Skeletal muscle cell (primary cell): ENCODE results near the gene ABLIM3.

Experiments
- DNase-seq: peaks from one replicate; pipeline ENCODE4 v3.0.0-alpha.2; 2010; ENCODE audit warnings: low read depth
- H3K4me3 ChIP-seq: 2 replicates; pipeline ENCODE4 v1.5.1; 2011; ENCODE audit warnings: low read depth, mild to moderate bottlenecking, control low read depth, low read length, moderate library complexity

The ABLIM3 gene

DNA sequence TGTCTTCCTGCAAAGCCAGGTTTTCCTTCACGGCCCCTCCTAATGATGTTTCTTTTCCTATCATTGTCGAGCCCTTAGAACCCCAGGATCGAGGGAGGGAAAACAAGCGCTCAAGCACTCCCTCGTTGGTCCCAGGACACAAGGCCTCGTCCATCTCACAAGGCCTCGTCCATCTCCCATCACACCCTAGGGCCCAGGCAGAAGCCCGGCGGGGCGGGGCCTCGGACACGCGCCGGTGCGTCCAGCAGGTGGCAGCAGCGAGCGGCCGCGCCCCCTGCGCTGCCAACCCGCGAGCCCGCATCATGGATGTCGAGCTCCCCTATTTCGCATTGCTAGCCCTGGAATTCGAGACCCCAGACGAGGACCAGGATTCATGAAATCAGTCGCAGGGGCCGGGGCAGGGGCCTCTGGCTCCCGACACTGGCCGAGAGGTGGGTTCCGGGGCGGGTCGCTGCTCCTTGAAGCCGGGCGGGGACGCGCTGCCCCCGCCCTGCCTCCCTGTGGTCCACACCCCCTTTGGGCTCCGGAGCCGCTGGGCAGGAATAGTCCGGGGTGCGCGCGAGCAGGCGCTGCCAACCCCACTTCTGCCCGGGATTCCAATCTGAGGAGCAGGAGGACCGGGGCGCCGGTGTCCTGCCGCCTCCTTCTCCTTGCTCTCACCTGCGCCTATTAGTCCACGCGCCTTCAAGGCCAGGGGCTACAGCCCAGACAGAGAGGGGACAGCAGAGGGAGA, at the start of gene ABLIM3:
Gene ABLIM3, plus strand, starts transcription at position 270 of the 733 bp plus-strand sequence. CDS start 603 bp downstream, outside the sequence.
- DNase-seq: no peak
- peak within 1 kb of the TSS; percentile 78 for H3K4me3 ChIP-seq

DNA sequence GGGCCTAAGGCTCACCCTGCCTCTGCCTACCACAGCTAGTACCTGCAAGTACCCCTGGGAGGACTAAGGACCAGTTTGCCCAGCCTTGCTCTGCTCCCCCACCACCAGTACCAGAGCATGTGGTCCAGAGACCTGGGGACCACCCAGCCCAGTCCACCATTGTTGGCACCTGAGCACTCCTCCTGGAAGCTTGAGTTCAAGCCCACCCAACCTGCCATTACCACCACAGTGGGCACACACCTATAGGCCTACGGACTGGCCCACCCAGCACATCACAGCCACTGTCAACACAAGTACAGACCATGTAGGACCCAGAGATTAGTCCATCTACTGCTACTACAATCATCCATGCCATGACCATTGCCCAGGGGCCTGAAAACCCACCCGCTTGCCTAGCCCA, 47.7 kb upstream of the ABLIM3 start:
- no peak overlapping the region for H3K4me3 ChIP-seq
- no peak for DNase-seq

DNA sequence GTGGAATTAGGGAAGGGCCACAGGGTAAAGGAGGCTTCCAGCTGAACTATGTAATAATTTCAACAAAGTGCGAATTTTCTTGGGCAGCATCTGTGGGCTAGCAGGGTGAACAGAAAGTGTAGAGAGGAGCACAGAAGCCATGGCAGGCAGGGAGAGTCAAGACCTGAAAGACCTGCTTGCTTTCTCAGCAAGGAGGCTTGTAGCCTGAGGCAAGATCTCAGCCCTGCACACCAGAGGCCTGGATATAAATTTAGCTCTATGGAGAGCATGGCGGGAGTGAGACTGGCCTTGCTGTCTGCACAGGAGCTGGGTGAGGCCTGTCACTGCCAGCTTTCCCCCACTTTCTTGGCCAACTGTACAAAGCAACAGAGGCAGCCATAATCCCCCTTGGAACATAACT, 46.3 kb upstream of the ABLIM3 start:
- H3K4me3 ChIP-seq: no peak overlapping the region
- no peak for DNase-seq

DNA sequence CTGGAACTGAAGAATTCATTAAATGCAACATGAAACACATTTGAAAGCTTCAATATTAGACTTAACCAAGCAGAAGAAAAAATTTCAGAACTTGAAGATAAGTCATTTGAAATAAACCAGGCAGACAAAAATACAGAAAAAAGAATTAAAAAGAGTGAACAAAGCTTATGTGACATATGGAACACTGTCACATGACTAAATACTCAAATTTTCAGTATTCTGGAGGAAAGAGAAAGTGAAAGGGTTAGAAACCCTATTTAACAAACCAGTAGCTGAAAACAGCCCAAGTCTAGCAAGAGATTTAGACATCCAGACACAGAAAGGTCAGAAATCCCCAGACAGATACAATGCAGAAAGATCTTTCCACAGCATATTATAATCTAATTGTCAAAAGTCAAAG, 41.4 kb upstream of the ABLIM3 start:
- DNase-seq: no peak
- no peak overlapping the region for H3K4me3 ChIP-seq

DNA sequence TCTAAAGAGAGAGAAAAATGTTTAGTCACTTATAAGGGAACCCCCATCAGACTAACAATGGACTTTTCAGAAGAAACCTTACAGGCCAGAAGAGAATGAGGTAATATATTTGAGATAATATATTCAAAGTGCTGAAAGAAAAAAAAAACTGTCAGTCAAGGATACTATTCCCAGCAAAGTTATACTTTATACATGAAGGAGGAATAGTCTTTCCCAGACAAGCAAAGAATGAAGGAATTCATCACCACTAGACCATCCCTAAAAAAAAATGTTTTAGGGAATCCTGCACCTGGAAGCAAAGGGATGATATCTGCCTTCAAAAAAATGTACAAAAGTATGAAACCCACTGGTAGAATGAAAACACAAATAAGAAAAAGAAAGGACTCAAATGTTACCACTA, 41.0 kb upstream of the ABLIM3 start:
- H3K4me3 ChIP-seq: no peak overlapping the region
- DNase-seq: no peak

DNA sequence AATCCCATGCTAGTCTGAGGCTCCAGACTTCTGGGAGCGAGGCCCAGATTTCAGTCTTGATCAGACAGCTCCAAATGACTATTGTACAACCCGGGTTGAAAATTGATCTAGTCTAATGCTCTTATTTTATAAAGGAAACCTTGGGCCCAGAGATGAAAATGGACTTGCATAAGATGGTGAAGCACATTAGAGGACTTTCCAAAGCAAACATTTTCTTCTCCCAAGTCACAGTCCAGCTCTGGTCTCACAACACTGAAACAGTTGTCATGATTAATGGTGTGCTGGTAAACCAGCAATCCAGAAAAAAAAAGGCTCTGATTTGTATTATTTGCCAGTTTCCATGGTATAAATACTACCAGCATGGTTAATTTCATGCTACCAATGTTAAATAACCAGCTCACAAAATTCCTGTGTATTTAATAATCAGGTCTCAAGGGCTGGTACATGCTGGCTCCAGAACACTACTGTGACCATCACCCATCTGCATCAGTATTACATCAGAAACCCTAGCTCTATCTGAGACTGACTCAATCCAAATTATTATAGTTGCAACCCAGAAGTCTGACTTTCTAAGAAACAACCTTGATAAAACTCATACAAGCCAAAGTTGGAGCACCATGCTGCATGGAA, 32.5 kb upstream of the ABLIM3 start:
- DNase-seq: no peak
- H3K4me3 ChIP-seq: no peak overlapping the region

DNA sequence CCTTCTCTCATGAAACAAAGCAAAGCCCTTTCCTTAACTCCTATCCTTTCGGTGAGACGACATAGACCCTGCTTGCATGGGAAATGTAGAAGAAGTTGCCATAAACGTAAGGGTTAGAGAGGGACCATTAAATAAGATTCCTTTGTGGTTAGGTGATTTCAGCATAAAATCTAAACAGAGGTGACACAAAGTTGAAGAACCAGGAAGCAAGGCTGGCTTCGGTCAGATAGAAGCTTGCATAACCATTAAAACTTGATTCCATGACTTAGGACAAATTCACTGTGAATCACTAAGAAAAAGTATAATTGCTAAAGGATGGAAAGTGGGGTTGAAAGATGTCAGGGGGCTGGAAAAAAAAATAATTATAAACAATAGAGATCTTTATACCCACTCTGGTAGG, 30.9 kb upstream of the ABLIM3 start:
- no peak overlapping the region for H3K4me3 ChIP-seq
- DNase-seq: no peak

DNA sequence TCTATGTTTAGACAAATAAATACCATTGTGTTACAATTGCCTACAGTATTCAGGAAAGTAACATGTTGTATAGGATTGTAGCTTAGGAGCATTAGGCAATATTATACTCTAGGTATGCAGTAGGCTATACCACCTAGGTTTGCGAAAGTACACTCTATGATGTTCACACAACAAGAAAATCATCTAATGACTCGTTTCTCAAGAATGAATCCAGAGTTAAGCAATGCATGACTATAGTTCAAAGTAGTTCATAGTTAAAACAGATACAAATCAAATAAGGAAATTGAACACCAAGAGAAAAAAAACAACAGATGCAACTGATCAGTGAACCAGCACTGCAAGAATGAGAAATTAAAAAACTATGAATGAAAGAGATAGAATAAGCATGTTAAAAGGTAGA, 27.6 kb upstream of the ABLIM3 start:
- no peak overlapping the region for H3K4me3 ChIP-seq
- peak; percentile 72 for DNase-seq

DNA sequence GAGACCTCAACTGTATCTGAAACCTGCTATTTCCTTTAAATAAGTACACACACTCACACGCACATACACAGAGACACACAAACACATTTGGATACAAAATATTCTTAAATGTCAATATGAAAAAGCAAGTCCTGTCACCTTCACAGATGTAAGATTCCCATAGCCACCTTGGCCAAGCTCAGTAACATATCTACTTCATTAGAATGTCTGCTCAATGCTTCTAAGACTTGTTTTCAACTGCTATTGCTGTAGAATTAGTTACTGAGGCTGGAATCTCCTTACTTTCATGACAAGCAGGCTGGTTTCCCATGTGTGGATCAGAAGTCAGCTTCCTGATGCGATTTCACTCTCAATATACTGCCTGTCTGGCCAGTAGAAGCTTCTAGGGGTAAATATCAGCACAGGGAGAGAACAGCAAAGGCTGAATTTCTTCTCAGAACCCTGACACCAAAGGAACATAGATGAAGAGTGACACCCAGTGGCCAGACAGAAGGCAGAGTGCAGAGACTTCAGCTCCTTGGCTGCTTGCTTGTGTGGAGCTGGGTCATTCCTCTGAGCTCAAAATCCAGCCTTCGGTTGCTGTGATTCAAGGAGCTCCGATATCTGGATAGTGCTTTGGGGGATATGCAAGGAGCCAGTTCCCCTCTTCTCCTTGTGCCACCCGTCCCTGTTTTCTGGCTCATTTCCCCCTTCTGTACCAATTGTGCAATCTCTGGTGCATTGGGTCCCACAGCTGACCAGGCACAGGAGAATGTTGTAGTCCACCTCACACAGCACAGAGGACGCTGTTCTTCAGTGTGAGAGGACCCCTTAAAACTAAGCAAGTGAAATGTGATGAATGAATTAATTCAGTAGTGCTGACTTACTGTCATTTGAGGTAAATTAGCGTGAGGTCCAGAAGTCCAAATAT, 26.6 kb upstream of the ABLIM3 start:
- peak; percentile 55 for DNase-seq
- no peak overlapping the region for H3K4me3 ChIP-seq

DNA sequence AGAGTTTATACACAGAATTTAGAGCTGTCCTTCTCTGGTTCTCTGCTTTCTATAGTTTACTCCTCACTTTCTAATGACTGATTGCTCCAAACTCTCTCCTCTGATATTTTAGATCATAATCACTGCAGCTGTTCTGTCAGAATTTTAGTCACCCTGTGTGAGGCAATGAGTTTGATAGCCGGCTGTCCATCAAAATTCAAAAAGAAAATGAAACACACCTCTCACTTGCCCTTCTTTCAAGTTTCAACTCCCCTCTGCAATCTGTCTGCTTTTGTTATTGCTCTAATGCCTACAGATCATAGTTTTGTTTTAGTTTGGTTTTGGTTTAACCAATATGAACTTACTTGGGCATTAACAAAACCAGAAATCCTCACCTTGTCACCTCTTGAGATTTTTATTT, 23.3 kb upstream of the ABLIM3 start:
- no peak for DNase-seq

DNA sequence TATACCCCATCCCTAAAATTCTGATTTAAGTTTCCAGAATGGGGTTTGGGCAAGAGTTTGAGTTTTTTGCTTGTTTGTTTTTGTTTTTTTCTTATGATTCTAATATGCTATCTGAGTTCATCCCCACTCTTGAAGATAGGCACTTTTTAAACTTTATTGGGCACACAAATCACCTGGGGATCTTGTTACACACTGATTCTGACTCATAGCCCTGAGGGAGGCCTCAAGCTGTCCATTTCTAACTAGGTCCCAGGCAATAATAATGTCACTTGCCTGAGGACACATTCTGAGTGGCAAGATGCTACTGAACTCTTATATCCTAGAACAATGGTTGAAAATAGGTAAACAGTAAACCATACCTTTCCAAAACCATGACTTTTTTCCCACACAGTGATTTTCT, 22.8 kb upstream of the ABLIM3 start:
- no peak for DNase-seq
- H3K4me3 ChIP-seq: no peak overlapping the region

More for the DNA sequence above, 23.3 kb upstream of the ABLIM3 start:
- H3K4me3 ChIP-seq: no peak overlapping the region

DNA sequence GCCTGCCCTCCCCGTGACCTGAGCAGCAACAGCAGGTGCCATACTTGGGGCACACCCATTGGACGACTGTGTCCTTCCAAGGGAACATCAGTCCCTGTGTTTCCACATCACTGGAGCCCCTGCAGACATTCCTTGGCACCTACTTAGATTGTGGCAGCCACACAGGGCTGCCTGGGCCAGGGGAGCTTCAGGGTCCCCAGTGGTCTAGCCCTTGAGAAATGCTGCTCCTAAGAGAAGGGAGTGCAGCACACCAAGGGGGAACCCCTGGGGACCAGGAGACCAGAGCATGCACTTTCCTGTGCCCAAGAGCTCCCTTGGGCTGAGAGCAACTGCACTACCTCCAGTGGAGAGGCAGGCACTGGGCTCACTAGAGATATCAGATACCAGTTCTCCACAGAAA, 20.1 kb upstream of the ABLIM3 start:
- no peak overlapping the region for H3K4me3 ChIP-seq
- DNase-seq: no peak

DNA sequence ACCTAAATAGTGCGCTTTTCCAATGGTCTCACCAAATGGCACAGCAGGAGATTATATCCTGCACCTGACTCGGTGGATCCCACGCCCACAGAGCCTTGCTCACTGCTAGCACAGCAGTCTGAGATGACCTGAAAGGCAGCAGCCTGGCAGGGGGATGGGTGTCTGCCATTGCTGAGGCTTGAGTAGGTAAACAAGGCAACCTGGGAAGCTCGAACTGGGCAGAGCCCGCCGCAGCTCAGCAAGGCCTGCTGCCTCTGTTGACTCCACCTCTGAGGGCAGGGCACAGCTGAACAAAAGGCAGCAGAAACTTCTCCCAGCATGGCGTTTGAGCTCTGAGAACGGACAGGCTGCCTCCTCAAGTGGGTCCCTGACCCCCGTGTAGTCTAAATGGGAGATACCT, 18.1 kb upstream of the ABLIM3 start:
- no peak overlapping the region for H3K4me3 ChIP-seq
- DNase-seq: no peak

DNA sequence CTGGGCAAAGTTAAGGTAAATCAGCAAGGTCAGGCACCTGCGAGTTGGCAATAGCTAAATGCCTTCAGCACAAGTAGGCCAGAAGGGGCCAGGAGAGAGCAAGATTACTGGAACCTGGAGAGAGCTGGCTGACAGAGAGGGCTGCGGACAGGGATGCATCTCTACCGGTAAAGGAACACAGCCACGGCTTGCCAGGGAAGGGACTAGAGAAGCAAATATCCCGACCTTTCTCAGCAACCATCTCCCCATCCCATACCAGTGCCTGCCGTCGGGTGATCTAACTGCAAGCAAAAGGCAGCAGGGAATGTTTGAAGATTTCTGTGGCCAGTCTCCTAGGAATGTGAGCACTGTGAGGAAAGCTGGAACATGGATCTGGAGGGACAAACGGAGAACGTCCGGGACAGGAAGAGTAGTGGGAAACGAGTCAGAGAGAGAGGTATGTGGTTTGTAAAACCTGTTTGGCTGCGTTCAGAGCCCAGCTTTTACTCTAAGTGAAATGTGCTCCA, 15.9 kb upstream of the ABLIM3 start:
- no peak for DNase-seq
- no peak overlapping the region for H3K4me3 ChIP-seq

DNA sequence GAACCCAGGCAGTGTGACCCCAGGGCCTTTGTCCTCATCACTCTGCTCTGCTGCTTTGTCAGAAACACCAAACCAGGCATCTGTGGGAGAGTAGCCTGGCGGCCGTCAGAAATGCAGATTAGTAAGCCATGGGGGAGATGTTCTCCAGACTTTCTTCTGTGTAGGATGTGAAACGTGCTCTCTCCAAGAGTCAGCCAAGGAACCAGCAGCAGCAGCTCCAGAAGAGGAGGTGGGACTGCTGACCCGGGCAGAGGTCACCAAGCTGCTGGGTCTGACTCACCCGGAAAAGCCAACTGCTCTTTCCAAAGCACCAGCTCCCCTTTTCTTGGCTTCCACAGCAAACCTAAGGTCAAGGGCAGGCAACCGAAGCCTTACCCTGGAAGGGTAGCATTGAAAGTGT, 14.4 kb upstream of the ABLIM3 start:
- no peak overlapping the region for H3K4me3 ChIP-seq
- no peak for DNase-seq

DNA sequence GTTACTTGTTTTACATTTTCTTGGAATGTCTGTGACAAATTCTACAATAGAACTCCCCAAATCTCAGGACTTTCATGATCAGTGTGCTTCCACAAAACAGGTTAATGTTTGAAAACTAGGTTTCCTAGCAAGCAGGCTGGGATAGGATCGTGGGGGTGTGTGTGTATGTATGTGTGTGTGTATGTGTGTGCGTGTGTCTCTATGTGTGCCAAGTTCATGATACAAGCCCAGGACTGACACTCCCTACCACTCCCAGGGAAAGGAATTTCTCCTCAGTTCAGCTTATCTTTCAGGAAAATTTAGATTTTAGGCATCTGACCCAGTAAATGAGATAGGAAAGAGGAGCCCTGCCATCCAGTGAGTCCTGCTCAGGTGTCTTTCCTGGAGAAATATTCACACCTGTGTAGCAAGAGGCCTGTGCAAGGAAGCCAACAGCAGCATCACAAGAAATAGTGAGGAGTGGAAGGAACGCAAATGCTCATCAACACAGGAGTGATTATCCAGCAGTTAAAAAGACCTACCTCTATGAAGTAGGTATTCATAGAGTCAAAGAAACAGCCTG, 13.8 kb upstream of the ABLIM3 start:
- DNase-seq: no peak
- no peak overlapping the region for H3K4me3 ChIP-seq

DNA sequence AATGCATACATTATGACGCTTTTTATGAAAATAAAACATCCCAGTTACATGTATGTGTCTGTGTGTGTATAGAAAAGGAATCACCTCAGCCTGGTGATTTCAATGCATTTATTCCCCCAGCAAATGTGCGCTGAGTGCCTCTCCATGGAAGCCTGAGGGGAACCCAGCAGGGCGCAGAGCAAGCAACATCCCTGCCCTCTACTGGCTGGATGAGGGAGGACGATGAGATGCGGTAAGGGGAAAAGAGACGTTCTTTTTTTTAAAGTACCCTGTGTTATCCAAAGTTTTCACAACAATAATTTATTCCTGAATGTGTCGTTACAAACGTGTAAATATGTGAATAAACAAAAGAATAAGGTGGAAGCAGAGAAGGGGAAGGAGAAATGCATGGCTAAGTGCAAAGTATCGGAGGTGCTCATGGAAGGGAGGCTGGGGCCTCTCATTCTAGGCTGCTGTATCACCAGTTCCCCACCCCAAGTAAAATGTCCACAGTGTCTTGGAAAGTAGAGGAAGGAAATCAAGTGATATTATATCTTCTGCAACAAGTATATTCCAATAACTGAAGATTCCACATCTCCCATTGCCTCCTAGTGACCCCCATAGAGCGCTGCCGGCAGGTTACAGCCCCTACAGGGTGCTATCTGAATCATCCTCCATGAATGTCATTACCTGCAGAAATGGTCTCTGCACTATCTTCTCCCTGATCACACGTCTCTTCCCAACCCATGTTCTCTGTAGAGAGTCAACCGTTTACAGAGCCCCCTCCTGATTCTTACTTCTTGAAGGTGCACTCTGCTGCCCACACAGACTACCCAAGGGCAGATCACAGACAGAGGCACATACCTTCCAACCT, 13.0 kb upstream of the ABLIM3 start:
- H3K4me3 ChIP-seq: no peak overlapping the region
- DNase-seq: no peak

DNA sequence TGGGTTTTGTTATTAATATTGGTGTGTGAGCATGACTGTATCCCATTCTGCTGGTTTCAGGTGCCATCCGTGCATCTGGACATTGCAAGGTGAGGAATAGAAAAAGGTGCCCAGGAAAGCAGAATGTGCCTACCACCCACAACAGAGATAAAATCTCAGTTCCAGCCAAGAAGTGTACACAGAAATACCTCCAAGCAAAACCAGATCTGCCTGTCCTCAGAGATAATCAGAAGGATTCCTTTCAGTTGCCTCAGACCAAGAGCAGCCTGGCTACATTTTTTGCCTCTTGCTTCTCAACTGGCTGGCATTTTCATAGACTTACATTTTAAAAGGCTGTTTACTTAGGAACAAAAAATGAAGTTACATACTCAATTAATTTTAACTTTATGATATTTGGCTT, 12.1 kb upstream of the ABLIM3 start:
- no peak for DNase-seq
- H3K4me3 ChIP-seq: no peak overlapping the region
